Body of pancreas (tissue), 4 donors: ENCODE results near the gene DNAH10. TPM values are rescaled to one million over a fixed set of nuclear protein-coding genes. Genes with fewer than 3 reads are reported as not detected.

Experiments
- ATAC-seq: fragments of 150-250 bp; one replicate; pipeline ENCODE4 v1.9.1; 2016
- DNase-seq, 4 donors: peaks; one replicate each; pipeline ENCODE4 v3.0.0-alpha.2; 2019
- H3K27ac ChIP-seq, 4 donors: fragments of 200-600 bp; sonication (generic); 1 replicate in 3 of 4; 2 replicates in 1 of 4; pipeline versions ENCODE4 v1.5.1 to v1.6.1; 2016 to 2019; ENCODE audit warnings: mild to moderate bottlenecking in 1 of 4, mixed read lengths in 1 of 4, moderate library complexity in 1 of 4
- H3K27me3 ChIP-seq, 2 donors: fragments of 200-600 bp; sonication (generic); one replicate each; pipeline ENCODE4 v1.6.0; 2016; ENCODE audit warnings: mild to moderate bottlenecking in 1 of 2
- H3K36me3 ChIP-seq, 2 donors: fragments of 200-600 bp; sonication (generic); replicated peaks in 1 of 2; 2 replicates each; pipeline ENCODE4 v1.5.1; 2016; ENCODE audit warnings: low read depth in 2 of 2; ENCODE audit not compliant: insufficient read depth in 1 of 2
- H3K4me1 ChIP-seq: fragments of 200-600 bp; sonication (generic); one replicate; pipeline ENCODE4 v1.6.0; 2016
- H3K4me3 ChIP-seq, 2 donors: fragments of 200-600 bp; sonication (generic); 1 replicate in 1 of 2; 2 replicates in 1 of 2; pipeline ENCODE4 v1.5.1; 2016 to 2019
- H3K9me3 ChIP-seq, 3 donors: fragments of 200-600 bp; sonication (generic); 1 replicate in 2 of 3; 2 replicates in 1 of 3; pipeline ENCODE4 v1.5.1; 2016
- POLR2A ChIP-seq, 3 donors: fragments of 450-650 bp; IDR thresholded peaks; one replicate each; pipeline ENCODE4 v1.6.1; 2016; ENCODE audit warnings: antibody characterized with exemption in 3 of 3, mild to moderate bottlenecking in 2 of 3
- WGBS, 2 donors: methylation state at CpG; one replicate each; pipeline ENCODE4 v1.1.5; 2017; 5-methylcytosine and 5-hydroxymethylcytosine counted together
- intact Hi-C: fragments of 100-400 bp; cut with DNase I; formaldehyde crosslinking; loops from one replicate; pipeline ENCODE4 v1.15.1; 2023
- total RNA-seq, 2 donors: library from RNA; depleted of rRNA; stranded (reverse); fragments of >200 nt; gene quantifications; one replicate each; pipeline ENCODE4 v1.1.0, GENCODE V29; 2016
- TF ChIP-seq, protein P1 (sequence below), 7 experiments: fragments of 450-650 bp in 4 of 7; fragments of 200-600 bp in 3 of 7; sonication (generic) in 3 of 7; IDR thresholded peaks; one replicate each; pipeline ENCODE4 v1.5.1; 2016 to 2019; ENCODE audit warnings: antibody characterized with exemption in 7 of 7

The DNAH10 gene
- total RNA-seq, 2 donors from 2014 or later: 0.26 TPM; not detected in 1

DNA sequence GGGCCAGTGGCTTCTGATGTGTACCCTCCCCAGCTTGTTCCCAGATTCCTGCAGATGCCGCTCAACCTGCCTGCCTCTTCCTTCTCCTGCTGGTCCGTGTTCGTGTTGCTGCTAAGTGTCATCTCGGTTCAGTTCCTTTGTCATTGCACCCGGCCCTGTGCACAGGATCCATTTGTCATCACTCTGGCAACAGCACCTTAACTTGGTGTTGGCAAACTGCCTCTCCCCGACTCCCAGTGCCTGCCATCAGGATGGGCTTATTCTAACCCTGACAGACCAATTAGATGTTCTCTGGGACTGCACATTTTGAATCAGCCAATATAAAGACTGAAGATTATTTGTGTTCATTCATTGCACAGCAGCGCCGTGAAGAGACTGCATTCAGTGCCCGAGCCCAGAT is 137.3 kb downstream of the DNAH10 start:
- Histone ChIP-seq H3K9me3 (no peaks in the 10 kb centered on the region), H3K27me3 (no peaks in the 10 kb centered on the region), H3K36me3 (no peaks in the 10 kb centered on the region), H3K27ac (no peak overlapping the region), H3K4me3 (no peak overlapping the region), H3K4me1 (no peaks in the 10 kb centered on the region)
- WGBS, 2 donors: 73 to 84% methylated on average over 8 to 9 of the region's 9 CpGs
- DNase-seq (no peak), ATAC-seq (no peak)
- TF ChIP-seq, protein P1, sequence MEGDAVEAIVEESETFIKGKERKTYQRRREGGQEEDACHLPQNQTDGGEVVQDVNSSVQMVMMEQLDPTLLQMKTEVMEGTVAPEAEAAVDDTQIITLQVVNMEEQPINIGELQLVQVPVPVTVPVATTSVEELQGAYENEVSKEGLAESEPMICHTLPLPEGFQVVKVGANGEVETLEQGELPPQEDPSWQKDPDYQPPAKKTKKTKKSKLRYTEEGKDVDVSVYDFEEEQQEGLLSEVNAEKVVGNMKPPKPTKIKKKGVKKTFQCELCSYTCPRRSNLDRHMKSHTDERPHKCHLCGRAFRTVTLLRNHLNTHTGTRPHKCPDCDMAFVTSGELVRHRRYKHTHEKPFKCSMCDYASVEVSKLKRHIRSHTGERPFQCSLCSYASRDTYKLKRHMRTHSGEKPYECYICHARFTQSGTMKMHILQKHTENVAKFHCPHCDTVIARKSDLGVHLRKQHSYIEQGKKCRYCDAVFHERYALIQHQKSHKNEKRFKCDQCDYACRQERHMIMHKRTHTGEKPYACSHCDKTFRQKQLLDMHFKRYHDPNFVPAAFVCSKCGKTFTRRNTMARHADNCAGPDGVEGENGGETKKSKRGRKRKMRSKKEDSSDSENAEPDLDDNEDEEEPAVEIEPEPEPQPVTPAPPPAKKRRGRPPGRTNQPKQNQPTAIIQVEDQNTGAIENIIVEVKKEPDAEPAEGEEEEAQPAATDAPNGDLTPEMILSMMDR (IDR thresholded peaks at IDR 0.05): no peak
- no peak for TF ChIP-seq POLR2A (IDR thresholded peaks at IDR 0.05)
- intact Hi-C loops: no loop called here

DNA sequence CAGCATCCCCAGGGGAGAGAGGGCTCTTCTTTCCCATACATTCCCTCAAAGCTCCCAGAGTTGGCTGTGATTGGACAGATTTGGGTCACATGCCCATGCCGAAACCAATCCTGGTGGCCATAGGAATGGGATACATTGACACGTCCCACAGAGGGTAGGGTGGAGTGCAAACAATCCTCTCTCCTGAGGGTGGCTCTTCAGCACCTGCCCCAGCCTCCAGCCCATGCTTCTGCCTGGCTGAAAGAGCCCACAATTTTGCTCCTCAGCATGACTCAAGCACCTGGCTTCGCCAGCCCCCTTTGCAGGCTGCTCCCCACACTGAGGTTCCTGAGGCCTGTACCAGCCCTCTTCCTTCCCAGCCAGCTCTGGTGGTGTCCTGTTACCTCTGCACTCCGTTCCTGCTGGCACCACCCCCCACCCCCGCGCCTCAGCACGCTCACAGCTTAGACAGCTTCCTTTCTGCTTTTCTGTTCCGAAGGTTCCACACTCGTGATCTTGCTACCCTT is 138.8 kb downstream of the DNAH10 start:
- ATAC-seq (no peak), DNase-seq (no peak)
- Histone ChIP-seq H3K36me3 (no peaks in the 10 kb centered on the region), H3K4me1 (no peaks in the 10 kb centered on the region), H3K4me3 (no peak overlapping the region), H3K27me3 (no peaks in the 10 kb centered on the region), H3K27ac (no peak overlapping the region), H3K9me3 (no peaks in the 10 kb centered on the region)
- intact Hi-C loops: no loop called here
- no peak for TF ChIP-seq POLR2A (IDR thresholded peaks at IDR 0.05)
- TF ChIP-seq, protein P1 (IDR thresholded peaks at IDR 0.05): no peak
- 38 to 58% methylated on average over 8 to 9 of the region's 9 CpGs for WGBS, 2 donors

DNA sequence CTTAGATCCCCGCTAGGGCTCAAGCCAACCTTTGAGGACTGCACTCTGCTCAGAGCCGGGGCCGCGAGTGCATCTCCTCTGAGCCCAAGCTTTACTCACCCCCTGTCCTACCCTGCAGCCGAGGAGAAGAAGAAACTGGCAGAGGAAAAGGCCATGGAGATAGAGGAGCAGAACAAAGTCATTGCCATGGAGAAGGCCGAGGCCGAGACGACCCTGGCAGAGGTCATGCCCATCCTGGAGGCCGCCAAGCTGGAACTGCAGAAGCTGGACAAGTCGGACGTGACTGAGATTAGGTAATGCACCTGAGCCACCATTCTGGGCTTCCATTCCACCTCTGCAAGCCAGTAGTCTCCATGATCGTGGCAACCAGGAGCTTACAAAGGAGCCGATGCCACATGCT is 140.7 kb downstream of the DNAH10 start:
- no peaks in the 10 kb centered on the region for H3K9me3 ChIP-seq
- no peak for TF ChIP-seq POLR2A (IDR thresholded peaks at IDR 0.05)
- TF ChIP-seq, protein P1 (IDR thresholded peaks at IDR 0.05): no peak
- H3K27me3 ChIP-seq: no peaks in the 10 kb centered on the region
- H3K4me3 ChIP-seq: no peak overlapping the region
- intact Hi-C loops: no loop called here
- no peaks in the 10 kb centered on the region for H3K36me3 ChIP-seq
- H3K27ac ChIP-seq: no peak overlapping the region
- WGBS, 2 donors: 77 to 84% methylated on average over 13 of the region's 13 CpGs
- H3K4me1 ChIP-seq: no peaks in the 10 kb centered on the region
- ATAC-seq (no peak), DNase-seq (no peak)

DNA sequence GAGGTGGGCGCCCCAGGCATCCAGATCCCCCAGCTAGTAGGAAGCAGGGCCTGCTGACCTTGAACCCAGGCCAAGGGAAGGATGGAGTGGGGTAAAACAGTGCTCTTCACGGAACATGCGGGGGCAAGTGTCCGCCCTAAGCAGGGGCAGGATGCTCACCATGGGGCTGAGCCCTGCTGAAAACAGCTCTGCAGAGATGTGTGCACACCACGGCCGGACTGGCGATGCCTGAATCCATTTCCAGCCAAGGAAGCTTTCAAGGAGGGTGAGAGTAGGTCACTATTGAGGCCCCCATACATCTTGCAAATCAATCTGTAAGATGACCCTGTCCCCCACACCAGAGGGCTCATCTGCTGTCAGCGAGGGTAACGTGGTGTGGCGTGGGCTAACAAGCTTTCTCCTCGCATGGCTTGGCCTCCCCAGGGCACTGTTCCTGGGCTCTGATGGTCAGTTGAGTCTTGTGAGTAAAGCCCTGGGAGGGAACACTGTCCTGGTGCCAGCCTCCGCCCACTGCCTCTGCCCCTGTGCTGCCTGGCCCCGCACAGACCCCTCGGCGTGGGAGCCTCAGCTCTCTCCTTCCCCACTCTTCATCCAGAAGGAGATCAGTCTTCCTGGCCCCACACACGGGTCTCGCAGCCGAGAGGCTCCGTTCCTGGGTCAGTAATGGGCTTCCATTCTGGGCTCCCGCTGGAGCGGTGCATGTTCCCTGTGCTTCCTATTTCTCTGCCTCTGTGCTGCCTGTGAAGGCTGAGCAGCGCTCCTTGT is 141.4 kb downstream of the DNAH10 start:
- Histone ChIP-seq H3K36me3 (no peaks in the 10 kb centered on the region), H3K4me3 (no peak overlapping the region), H3K27me3 (no peaks in the 10 kb centered on the region), H3K4me1 (no peaks in the 10 kb centered on the region), H3K27ac (no peak overlapping the region), H3K9me3 (no peaks in the 10 kb centered on the region)
- intact Hi-C loops: no loop called here
- DNase-seq (no peak), ATAC-seq (no peak)
- 74 to 75% methylated on average over 19 to 22 of the region's 22 CpGs for WGBS, 2 donors
- no peak for TF ChIP-seq POLR2A (IDR thresholded peaks at IDR 0.05)

DNA sequence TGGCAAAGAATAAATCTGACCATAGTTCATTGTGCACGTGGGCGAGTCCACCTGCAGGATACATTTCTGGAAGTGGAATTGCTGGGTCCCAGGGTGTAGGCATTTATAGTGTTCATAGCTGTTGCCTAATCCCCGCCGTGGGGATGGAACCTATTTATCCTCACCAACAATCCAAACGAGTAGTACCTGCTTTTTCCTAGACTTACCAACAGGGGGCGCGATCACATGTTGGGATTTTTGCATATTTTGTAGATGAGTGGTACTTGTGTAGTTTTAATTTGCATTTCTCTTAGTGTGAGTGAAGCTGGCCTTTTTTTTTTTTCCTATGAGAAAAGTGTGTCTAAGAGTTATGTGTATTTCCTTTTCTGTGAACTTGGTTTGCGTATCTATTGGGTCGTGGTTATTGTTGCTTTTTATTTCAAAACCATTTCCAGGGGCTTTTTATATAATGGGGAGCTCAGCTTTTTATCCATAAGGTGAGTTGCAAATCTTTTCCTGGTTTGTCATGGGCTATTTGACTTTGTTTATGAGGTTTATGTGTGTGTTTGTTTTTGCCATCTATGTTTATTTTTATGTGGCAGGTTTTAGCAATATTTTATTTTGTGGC is 143.3 kb downstream of the DNAH10 start:
- peak; percentile 47 for ATAC-seq
- intact Hi-C loops: no loop called here
- no peak for TF ChIP-seq POLR2A (IDR thresholded peaks at IDR 0.05)
- TF ChIP-seq, protein P1 (IDR thresholded peaks at IDR 0.05): peak; percentile 43 to 78 (median 73)
- WGBS, 2 donors: 19 to 23% methylated on average over 9 of the region's 9 CpGs
- H3K9me3 ChIP-seq: no peaks in the 10 kb centered on the region
- no peaks in the 10 kb centered on the region for H3K27me3 ChIP-seq
- no peak overlapping the region for H3K4me3 ChIP-seq
- no peaks in the 10 kb centered on the region for H3K36me3 ChIP-seq
- no peak overlapping the region for H3K27ac ChIP-seq
- peak; percentile 51 to 62 (median 58) for DNase-seq
- H3K4me1 ChIP-seq: no peaks in the 10 kb centered on the region
